Measurements from ENCODE around the gene NR6A1.

The NR6A1 gene

GRCh38 chr9:124680049-124680448 lies 91.1 kb downstream of the NR6A1 start:
- Histone ChIP-seq H3K36me3 (ENCODE audit: control insufficient read depth, insufficient read depth, low read length) (no peaks in the 10 kb centered on the region), H3K4me1 (ENCODE audit: control insufficient read depth, insufficient read depth, low read length) (no peaks in the 10 kb centered on the region), H3K27ac (ENCODE audit: low read depth, low read length) (no peak overlapping the region), H3K9ac (ENCODE audit: low read length) (no peak overlapping the region), H3K27me3 (ENCODE audit: control insufficient read depth, insufficient read depth, low read length) (no peaks in the 10 kb centered on the region), H3K4me3 (ENCODE audit: low read length) (no peak overlapping the region)

GRCh38 chr9:124676159-124676551 lies 95.0 kb downstream of the NR6A1 start:
- H3K27ac ChIP-seq (ENCODE audit: low read depth, low read length): peak overlapping the region; percentile 23

GRCh38 chr9:124675261-124676158 lies 95.6 kb downstream of the NR6A1 start:
- Histone ChIP-seq H3K27me3 (ENCODE audit: control insufficient read depth, insufficient read depth, low read length) (no peaks in the 10 kb centered on the region), H3K27ac (ENCODE audit: low read depth, low read length) (peak overlapping the region; percentile 4), H3K9ac (ENCODE audit: low read length) (no peak overlapping the region), H3K36me3 (ENCODE audit: control insufficient read depth, insufficient read depth, low read length) (no peaks in the 10 kb centered on the region), H3K4me1 (ENCODE audit: control insufficient read depth, insufficient read depth, low read length) (no peaks in the 10 kb centered on the region), H3K4me3 (ENCODE audit: low read length) (no peak overlapping the region)

More at GRCh38 chr9:124676159-124676551, 95.0 kb downstream of the NR6A1 start:
- Histone ChIP-seq H3K36me3 (ENCODE audit: control insufficient read depth, insufficient read depth, low read length) (no peaks in the 10 kb centered on the region), H3K4me1 (ENCODE audit: control insufficient read depth, insufficient read depth, low read length) (no peaks in the 10 kb centered on the region), H3K4me3 (ENCODE audit: low read length) (no peak overlapping the region), H3K9ac (ENCODE audit: low read length) (no peak overlapping the region), H3K27me3 (ENCODE audit: control insufficient read depth, insufficient read depth, low read length) (no peaks in the 10 kb centered on the region)

GRCh38 chr9:124674651-124675050 lies 96.5 kb downstream of the NR6A1 start:
- no peaks in the 10 kb centered on the region for H3K4me1 ChIP-seq (ENCODE audit: control insufficient read depth, insufficient read depth, low read length)
- H3K27me3 ChIP-seq (ENCODE audit: control insufficient read depth, insufficient read depth, low read length): no peaks in the 10 kb centered on the region
- no peak overlapping the region for H3K9ac ChIP-seq (ENCODE audit: low read length)
- no peak overlapping the region for H3K27ac ChIP-seq (ENCODE audit: low read depth, low read length)
- no peaks in the 10 kb centered on the region for H3K36me3 ChIP-seq (ENCODE audit: control insufficient read depth, insufficient read depth, low read length)
- H3K4me3 ChIP-seq (ENCODE audit: low read length): no peak overlapping the region

GRCh38 chr9:124673063-124673462 lies 98.0 kb downstream of the NR6A1 start:
- Histone ChIP-seq H3K9ac (ENCODE audit: low read length) (no peak overlapping the region), H3K27ac (ENCODE audit: low read depth, low read length) (no peak overlapping the region), H3K27me3 (ENCODE audit: control insufficient read depth, insufficient read depth, low read length) (no peaks in the 10 kb centered on the region), H3K4me1 (ENCODE audit: control insufficient read depth, insufficient read depth, low read length) (no peaks in the 10 kb centered on the region), H3K36me3 (ENCODE audit: control insufficient read depth, insufficient read depth, low read length) (no peaks in the 10 kb centered on the region), H3K4me3 (ENCODE audit: low read length) (no peak overlapping the region)

GRCh38 chr9:124671861-124672260 lies 99.2 kb downstream of the NR6A1 start:
- no peaks in the 10 kb centered on the region for H3K27me3 ChIP-seq (ENCODE audit: control insufficient read depth, insufficient read depth, low read length)

GRCh38 chr9:124666642-124667041 lies 104.5 kb downstream of the NR6A1 start:
- no peaks in the 10 kb centered on the region for H3K36me3 ChIP-seq (ENCODE audit: control insufficient read depth, insufficient read depth, low read length)
- H3K4me3 ChIP-seq (ENCODE audit: low read length): no peak overlapping the region
- H3K27ac ChIP-seq (ENCODE audit: low read depth, low read length): no peak overlapping the region
- H3K9ac ChIP-seq (ENCODE audit: low read length): no peak overlapping the region
- no peaks in the 10 kb centered on the region for H3K4me1 ChIP-seq (ENCODE audit: control insufficient read depth, insufficient read depth, low read length)
- no peaks in the 10 kb centered on the region for H3K27me3 ChIP-seq (ENCODE audit: control insufficient read depth, insufficient read depth, low read length)

More at GRCh38 chr9:124671861-124672260, 99.2 kb downstream of the NR6A1 start:
- no peak overlapping the region for H3K27ac ChIP-seq (ENCODE audit: low read depth, low read length)
- H3K9ac ChIP-seq (ENCODE audit: low read length): no peak overlapping the region
- no peaks in the 10 kb centered on the region for H3K4me1 ChIP-seq (ENCODE audit: control insufficient read depth, insufficient read depth, low read length)
- no peak overlapping the region for H3K4me3 ChIP-seq (ENCODE audit: low read length)
- no peaks in the 10 kb centered on the region for H3K36me3 ChIP-seq (ENCODE audit: control insufficient read depth, insufficient read depth, low read length)

- H3K36me3 ChIP-seq (ENCODE audit: control insufficient read depth, insufficient read depth, low read length): no peaks in the 10 kb centered on the region
- no peak overlapping the region for H3K4me3 ChIP-seq (ENCODE audit: low read length)
- H3K27ac ChIP-seq (ENCODE audit: low read depth, low read length): no peak overlapping the region
- no peaks in the 10 kb centered on the region for H3K27me3 ChIP-seq (ENCODE audit: control insufficient read depth, insufficient read depth, low read length)
- no peak overlapping the region for H3K9ac ChIP-seq (ENCODE audit: low read length)
- H3K4me1 ChIP-seq (ENCODE audit: control insufficient read depth, insufficient read depth, low read length): no peaks in the 10 kb centered on the region
These were observed 105.6 kb downstream of the NR6A1 start for GRCh38 chr9:124665391-124666058.

GRCh38 chr9:124664143-124664542 lies 107.0 kb downstream of the NR6A1 start:
- Histone ChIP-seq H3K4me3 (ENCODE audit: low read length) (no peak overlapping the region), H3K4me1 (ENCODE audit: control insufficient read depth, insufficient read depth, low read length) (peaks cover 3% of the 10 kb centered on the region), H3K36me3 (ENCODE audit: control insufficient read depth, insufficient read depth, low read length) (no peaks in the 10 kb centered on the region), H3K9ac (ENCODE audit: low read length) (no peak overlapping the region), H3K27ac (ENCODE audit: low read depth, low read length) (no peak overlapping the region), H3K27me3 (ENCODE audit: control insufficient read depth, insufficient read depth, low read length) (no peaks in the 10 kb centered on the region)

GRCh38 chr9:124663046-124663961 lies 107.8 kb downstream of the NR6A1 start:
- Histone ChIP-seq H3K36me3 (ENCODE audit: control insufficient read depth, insufficient read depth, low read length) (no peaks in the 10 kb centered on the region), H3K4me1 (ENCODE audit: control insufficient read depth, insufficient read depth, low read length) (peaks cover 3% of the 10 kb centered on the region), H3K4me3 (ENCODE audit: low read length) (no peak overlapping the region), H3K27me3 (ENCODE audit: control insufficient read depth, insufficient read depth, low read length) (no peaks in the 10 kb centered on the region), H3K9ac (ENCODE audit: low read length) (no peak overlapping the region), H3K27ac (ENCODE audit: low read depth, low read length) (no peak overlapping the region)

GRCh38 chr9:124662561-124662960 lies 108.5 kb downstream of the NR6A1 start:
- peaks cover 5% of the 10 kb centered on the region for H3K4me1 ChIP-seq (ENCODE audit: control insufficient read depth, insufficient read depth, low read length)

GRCh38 chr9:124661271-124661670 lies 109.8 kb downstream of the NR6A1 start:
- H3K4me1 ChIP-seq (ENCODE audit: control insufficient read depth, insufficient read depth, low read length): peaks cover 5% of the 10 kb centered on the region
- H3K4me3 ChIP-seq (ENCODE audit: low read length): no peak overlapping the region
- no peak overlapping the region for H3K9ac ChIP-seq (ENCODE audit: low read length)
- H3K27me3 ChIP-seq (ENCODE audit: control insufficient read depth, insufficient read depth, low read length): no peaks in the 10 kb centered on the region
- no peak overlapping the region for H3K27ac ChIP-seq (ENCODE audit: low read depth, low read length)
- H3K36me3 ChIP-seq (ENCODE audit: control insufficient read depth, insufficient read depth, low read length): no peaks in the 10 kb centered on the region

More at GRCh38 chr9:124662561-124662960, 108.5 kb downstream of the NR6A1 start:
- Histone ChIP-seq H3K27ac (ENCODE audit: low read depth, low read length) (no peak overlapping the region), H3K27me3 (ENCODE audit: control insufficient read depth, insufficient read depth, low read length) (no peaks in the 10 kb centered on the region), H3K9ac (ENCODE audit: low read length) (no peak overlapping the region), H3K36me3 (ENCODE audit: control insufficient read depth, insufficient read depth, low read length) (no peaks in the 10 kb centered on the region), H3K4me3 (ENCODE audit: low read length) (no peak overlapping the region)

Measured in rectal smooth muscle tissue (tissue), 1 donor.